GM12875 (cell line): ENCODE results near the gene TMEM215.
"Not testable (repeated sequence)": the region's sequence is repeated elsewhere in the genome, so short reads cannot be mapped to it uniquely, and the experiment has no call there.

Experiments
- H3K4me3 ChIP-seq: one replicate; pipeline ENCODE4 v1.5.1; 2011; ENCODE audit warnings: low read depth, low read length, control low read depth
- TF ChIP-seq, protein P1 (sequence below): IDR thresholded peaks from 2 replicates; pipeline ENCODE4 v1.5.1; 2011; ENCODE audit warnings: low read depth, mild to moderate bottlenecking, control low read depth, inconsistent platforms, low read length, moderate library complexity, borderline replicate concordance; ENCODE audit not compliant: insufficient read depth

Gene TMEM215

DNA sequence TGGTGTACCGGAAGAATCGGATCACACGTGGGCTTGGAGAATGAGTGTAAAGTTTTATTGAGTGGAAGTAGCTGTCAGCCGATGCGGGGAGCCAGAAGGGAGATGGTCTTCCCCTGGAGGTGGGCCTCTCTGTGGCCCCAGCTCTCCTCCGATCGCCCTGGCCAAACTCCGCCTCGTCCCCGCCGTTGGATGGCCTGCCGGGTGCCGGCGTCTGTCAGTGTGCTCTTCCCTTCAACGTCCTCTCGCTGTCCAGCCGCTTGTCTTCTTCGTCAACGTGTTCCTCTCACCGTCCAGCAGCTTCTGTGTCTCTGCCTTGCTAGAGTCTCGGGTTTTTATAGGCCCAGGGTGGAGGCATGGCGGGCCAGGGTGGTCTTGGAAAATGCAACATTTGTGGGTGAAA lies 27.6 kb upstream of the TMEM215 start:
- TF ChIP-seq, protein P1, sequence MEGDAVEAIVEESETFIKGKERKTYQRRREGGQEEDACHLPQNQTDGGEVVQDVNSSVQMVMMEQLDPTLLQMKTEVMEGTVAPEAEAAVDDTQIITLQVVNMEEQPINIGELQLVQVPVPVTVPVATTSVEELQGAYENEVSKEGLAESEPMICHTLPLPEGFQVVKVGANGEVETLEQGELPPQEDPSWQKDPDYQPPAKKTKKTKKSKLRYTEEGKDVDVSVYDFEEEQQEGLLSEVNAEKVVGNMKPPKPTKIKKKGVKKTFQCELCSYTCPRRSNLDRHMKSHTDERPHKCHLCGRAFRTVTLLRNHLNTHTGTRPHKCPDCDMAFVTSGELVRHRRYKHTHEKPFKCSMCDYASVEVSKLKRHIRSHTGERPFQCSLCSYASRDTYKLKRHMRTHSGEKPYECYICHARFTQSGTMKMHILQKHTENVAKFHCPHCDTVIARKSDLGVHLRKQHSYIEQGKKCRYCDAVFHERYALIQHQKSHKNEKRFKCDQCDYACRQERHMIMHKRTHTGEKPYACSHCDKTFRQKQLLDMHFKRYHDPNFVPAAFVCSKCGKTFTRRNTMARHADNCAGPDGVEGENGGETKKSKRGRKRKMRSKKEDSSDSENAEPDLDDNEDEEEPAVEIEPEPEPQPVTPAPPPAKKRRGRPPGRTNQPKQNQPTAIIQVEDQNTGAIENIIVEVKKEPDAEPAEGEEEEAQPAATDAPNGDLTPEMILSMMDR, result no peak
- H3K4me3 ChIP-seq, result no peak overlapping the region

DNA sequence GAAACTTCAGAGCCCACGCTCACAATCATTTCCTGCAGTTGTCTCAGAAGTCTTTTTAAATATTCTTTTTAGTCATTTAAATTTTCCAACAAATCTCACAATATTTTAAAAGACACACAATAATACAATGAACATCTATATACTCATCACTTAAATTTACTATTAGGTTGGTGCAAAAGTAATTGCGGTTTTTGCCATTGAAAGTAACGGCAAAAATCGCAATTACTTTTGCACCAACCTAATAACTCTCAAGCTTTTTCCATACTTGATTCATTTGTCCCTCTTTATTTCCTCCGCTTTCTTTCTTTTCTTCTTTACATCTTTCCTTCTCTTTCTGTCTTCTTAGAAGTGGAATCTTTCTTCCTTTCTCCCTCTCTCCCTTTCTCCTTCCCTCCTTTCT lies 19.2 kb upstream of the TMEM215 start:
- TF ChIP-seq, protein P1, result no peak
- no peak overlapping the region for H3K4me3 ChIP-seq

DNA sequence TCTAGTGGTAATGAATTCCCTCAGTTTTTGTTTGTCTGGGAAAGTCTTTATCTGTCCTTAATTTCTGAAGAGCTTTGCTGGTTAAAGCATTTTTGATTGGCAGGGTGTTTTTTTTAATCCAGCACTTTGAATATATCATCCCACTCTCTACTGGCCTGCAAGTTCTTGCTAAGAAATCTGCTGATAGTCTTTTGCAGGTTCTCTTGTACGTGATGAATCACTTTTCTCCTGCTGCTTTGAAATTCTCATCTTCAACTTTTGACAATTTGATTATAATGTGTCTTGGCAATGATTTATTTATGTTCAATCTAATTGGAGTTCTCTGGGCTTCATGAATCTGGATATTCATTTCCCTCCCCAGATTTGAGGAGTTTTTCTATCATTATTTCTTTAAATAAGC lies 8.1 kb upstream of the TMEM215 start:
- TF ChIP-seq, protein P1, result no peak
- H3K4me3 ChIP-seq, result no peak overlapping the region

DNA sequence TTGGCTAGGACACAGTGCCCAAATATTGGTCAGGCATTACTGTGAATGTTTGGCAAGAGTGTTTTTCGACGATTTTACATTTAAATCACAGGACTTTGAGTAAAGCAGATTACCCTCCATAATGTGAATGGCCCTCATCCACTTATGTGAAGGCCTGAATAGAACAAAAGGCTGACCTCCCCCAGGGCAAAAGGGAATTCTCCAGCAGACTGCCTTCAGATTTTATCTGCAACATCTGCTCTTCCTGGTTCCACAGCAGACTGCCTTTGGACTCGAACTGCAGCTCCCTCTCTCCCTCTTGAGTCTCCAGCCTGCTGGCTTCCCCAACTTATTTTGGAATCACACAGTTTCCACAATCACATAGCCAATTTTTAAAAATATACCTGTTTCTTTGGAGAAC lies 7.1 kb upstream of the TMEM215 start:
- no peak overlapping the region for H3K4me3 ChIP-seq
- TF ChIP-seq, protein P1, result no peak

DNA sequence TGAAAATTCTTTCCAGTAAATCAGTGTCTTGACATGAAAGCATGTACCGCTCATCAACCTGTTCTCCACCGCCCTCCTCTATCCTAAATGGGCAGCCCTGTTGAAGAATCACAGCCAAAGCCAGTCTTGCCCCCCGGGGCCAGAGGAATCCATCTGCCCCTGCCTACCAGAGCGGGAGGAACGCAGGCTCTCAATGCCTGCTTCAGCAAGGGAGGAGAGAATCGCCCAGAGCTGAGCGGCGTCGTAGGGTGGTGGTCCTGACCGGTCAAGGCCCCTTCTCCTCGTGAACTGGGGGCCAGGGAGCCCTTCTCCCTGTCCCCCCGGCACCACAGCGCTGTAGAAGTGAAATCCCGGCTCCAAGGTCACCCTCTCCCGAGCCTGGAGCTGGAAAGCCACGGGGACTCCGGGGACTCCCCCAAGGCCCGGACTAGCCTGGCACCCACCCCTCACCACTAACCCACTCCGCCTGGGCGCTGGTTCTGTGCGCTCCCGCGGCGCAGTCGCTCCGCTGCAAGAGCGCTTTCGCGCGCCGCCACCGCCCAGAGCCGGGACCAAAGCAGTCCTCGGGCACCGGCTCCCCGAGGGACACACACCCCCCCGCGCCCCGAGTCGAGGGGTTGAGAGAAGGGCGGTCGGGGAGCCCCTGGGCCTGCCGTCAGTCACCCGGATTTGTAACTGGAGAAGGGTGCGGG lies 718 bp upstream of the TMEM215 start:
- H3K4me3 ChIP-seq, result no peak overlapping the region
- TF ChIP-seq, protein P1, result no peak

DNA sequence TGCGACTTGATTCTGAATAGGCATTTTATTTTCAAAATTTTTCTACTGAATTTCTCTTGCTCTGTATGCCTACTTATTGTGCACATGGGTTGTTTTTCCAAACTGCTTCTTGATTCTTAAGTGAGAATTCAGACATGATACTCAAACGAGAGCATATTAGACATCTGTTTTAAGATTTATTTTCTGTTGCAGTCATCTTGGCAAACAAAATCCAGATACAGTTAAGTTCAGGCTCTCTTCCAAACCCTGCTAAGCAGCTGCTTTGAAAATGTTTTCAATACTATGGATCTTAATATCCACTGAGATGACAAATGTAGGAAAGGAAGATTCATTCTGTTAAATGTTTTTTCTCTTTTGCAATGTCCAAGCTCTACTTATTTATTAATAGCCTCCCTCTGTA lies 4.5 kb downstream of the TMEM215 start:
- TF ChIP-seq, protein P1, result no peak
- H3K4me3 ChIP-seq, result no peak overlapping the region

DNA sequence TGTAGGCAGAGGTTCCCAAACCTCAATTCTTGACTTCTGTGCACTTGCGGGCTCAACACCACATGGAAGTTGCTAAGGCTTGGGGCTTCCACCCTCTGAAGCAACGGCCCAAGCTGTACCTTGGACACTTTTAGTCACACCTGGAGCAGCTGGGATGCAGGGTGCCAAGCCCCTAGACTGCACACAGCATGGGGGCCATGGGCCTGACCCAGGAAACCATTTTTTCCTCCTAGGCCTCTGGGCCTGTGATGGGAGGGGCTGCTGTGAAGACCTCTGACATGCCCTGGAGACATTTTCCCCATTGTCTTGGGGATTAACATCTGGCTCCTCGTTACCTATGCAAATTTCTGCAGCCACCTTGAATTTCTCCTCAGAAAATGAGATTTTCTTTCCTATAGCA lies 12.7 kb downstream of the TMEM215 start:
- not testable (repeated sequence) for H3K4me3 ChIP-seq
